ENCODE data around the gene MYL5. TPM values are rescaled to one million over a fixed set of nuclear protein-coding genes. Genes with fewer than 3 reads are reported as not detected.
"Not testable (repeated sequence)": the region's sequence is repeated elsewhere in the genome, so short reads cannot be mapped to it uniquely, and the experiment has no call there.

MYL5 gene
- total RNA-seq, 1 experiment from 2014 or later, result 1.2 TPM

- Histone ChIP-seq H3K9me3 (no peaks in the 10 kb centered on the region), H3K36me3 (no peaks in the 10 kb centered on the region), H3K4me3 (no peak overlapping the region), H3K27me3 (no peaks in the 10 kb centered on the region)
- no peak for DNase-seq
Measured at GRCh38 chr4:721261-722168, 47.2 kb downstream of the MYL5 start.

GRCh38 chr4:722169-722725 is 47.9 kb downstream of the MYL5 start:
- Histone ChIP-seq H3K9me3 (no peaks in the 10 kb centered on the region), H3K4me3 (no peak overlapping the region), H3K36me3 (no peaks in the 10 kb centered on the region), H3K27me3 (no peaks in the 10 kb centered on the region)
- DNase-seq, result no peak

GRCh38 chr4:722851-723360 is 48.6 kb downstream of the MYL5 start:
- no peaks in the 10 kb centered on the region for H3K36me3 ChIP-seq
- H3K9me3 ChIP-seq, result no peaks in the 10 kb centered on the region
- DNase-seq, result no peak
- no peaks in the 10 kb centered on the region for H3K27me3 ChIP-seq
- H3K4me3 ChIP-seq, result no peak overlapping the region

DNA sequence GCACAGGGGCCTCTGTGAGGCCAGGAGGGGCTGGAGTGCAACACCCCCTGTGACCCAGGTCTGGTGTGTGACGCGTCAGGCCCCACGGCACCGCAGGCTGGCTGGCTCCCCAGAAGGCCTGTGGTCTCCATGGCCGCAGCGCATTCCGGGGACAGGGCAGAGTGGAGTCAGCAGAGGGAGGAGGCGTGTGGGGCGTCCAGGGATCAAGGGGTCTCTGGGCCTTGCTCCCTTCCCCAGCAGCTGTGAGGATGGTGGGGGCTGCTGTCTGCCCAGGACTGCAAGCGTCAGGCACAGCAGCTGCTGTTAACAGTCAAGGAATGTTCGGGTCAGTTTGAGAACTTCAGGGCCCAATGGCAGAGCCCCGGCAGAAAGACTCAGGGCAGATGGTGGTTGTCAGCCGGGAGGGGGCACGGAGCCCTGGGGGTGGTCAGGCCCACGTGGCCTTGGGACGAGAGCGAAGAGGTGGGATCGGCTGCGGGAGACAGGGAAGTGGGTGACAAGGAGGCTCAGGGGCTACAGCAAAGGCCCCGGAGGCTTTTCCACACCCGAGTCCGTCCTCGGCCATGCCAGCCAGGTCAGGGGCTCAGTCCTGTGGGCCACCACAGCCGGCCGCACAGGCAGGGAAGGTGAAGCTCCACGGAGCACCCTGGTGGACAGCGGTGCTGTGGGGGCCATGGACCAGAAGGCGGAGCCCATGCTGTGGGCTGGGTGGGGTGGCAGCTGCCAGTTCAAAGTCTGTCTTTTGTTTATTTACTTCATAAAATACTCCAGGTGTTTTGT is 49.6 kb downstream of the MYL5 start:
- no peaks in the 10 kb centered on the region for H3K36me3 ChIP-seq
- DNase-seq, result no peak
- no peak overlapping the region for H3K4me3 ChIP-seq
- H3K9me3 ChIP-seq, result no peaks in the 10 kb centered on the region
- H3K27me3 ChIP-seq, result no peaks in the 10 kb centered on the region

DNA sequence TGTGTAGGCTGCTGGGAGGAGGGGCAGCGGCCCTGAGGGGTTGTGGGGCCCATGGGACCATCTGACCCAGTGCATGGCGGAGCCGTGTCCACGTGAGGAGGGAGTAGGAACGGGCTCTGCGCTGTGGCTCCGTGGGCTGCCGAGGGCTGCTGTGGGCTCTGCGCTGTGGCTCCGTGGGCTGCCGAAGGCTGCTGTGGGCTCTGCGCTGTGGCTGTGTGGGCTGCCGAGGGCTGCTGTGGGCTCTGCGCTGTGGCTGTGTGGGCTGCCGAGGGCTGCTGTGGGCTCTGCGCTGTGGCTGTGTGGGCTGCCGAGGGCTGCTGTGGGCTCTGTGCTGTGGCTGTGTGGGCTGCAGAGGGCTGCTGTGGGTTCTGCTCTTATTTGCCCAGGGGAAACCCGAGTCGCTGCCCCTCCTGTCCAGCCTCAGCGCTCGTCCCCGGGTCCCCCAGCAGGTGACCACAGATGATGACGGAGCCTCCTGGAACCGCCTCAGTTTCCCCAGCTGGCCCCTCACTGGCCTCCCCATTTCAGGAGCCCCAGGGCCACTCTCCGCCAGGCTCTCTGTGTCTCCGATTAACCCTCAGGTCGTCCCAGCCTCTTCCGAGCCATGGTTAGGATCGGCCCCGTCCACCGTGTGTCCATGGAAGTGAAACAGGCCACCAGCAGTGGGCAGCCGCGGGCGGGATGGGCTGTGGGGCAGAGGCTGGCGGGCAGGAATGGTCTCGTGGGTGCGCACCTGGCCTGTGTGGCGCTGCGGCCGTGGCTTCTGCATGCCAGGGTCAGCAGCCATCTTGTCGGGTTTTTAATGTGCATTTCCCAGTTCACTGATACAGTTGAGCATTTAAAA is 51.3 kb downstream of the MYL5 start:
- no peak for DNase-seq
- no peaks in the 10 kb centered on the region for H3K9me3 ChIP-seq
- no peaks in the 10 kb centered on the region for H3K27me3 ChIP-seq
- no peak overlapping the region for H3K4me3 ChIP-seq
- no peaks in the 10 kb centered on the region for H3K36me3 ChIP-seq

- Histone ChIP-seq H3K27me3 (no peaks in the 10 kb centered on the region), H3K9me3 (no peaks in the 10 kb centered on the region), H3K4me3 (no peak overlapping the region), H3K36me3 (peaks cover 2% of the 10 kb centered on the region; the same call in 1 of the 2 replicates)
- no peak for DNase-seq
Measured at GRCh38 chr4:726235-726787, 52.0 kb downstream of the MYL5 start.

GRCh38 chr4:726838-727237 is 52.5 kb downstream of the MYL5 start:
- no peak overlapping the region for H3K4me3 ChIP-seq
- DNase-seq, result no peak
- no peaks in the 10 kb centered on the region for H3K27me3 ChIP-seq
- no peaks in the 10 kb centered on the region for H3K9me3 ChIP-seq
- H3K36me3 ChIP-seq, result peaks cover 2% of the 10 kb centered on the region; the same call in 1 of the 2 replicates

- Histone ChIP-seq H3K36me3 (peaks cover 2% of the 10 kb centered on the region; the same call in 1 of the 2 replicates), H3K4me3 (no peak overlapping the region), H3K27me3 (no peaks in the 10 kb centered on the region), H3K9me3 (no peaks in the 10 kb centered on the region)
- DNase-seq, result no peak
Measured at GRCh38 chr4:727576-727975, 53.2 kb downstream of the MYL5 start.

DNA sequence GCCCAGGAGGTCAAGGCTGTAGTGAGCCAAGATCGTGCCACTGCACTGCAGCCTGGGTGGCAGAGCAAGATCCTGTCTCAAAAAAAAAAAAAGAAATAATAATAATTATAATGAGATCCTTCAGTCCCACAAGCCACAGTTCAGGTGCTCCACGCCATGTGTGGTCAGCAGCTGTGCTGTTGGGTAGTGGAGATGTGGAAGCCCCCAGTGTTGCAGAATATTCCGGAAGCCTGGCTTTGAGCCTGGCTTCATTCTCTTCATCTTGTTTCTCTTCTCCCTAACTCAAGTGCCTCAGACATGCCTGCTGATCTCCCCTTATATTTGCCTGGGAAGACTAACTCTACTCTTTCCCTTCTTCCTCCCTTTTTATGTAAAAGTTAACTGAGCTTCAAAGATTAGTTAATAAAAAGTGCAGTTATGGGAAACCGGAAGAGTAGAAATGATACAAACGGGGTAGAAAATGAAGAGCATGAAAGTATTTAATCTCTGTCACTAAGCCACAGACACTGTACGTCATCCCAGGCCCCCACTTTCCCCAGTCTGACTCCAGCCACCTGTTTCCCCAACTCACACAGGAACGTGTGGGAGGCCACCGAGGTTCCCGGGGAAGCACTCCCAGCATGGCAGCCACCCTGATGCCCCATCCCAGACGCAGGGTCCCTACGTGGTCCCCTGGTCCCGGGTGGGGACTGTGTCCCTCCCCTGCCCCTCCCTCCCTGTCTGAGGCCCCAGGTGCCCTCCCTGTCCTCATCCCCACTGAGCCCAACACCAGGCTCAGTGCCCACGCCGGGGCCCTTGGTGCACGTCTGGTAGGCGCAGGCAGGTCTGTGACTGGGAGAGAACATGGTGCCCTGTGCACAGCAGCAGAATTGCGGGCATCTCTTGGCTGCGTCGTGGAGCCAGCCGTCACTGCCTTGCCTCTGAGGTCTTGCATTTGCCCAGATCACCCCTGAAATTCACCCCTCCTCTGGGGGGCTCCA is 55.3 kb downstream of the MYL5 start:
- no peak for DNase-seq
- no peaks in the 10 kb centered on the region for H3K27me3 ChIP-seq
- peaks cover 2% of the 10 kb centered on the region; the same call in 1 of the 2 replicates for H3K36me3 ChIP-seq
- H3K4me3 ChIP-seq, result no peak overlapping the region
- no peaks in the 10 kb centered on the region for H3K9me3 ChIP-seq

- DNase-seq, result no peak
- Histone ChIP-seq H3K27me3 (no peaks in the 10 kb centered on the region), H3K36me3 (peaks cover 2% of the 10 kb centered on the region; the same call in 1 of the 2 replicates), H3K9me3 (no peaks in the 10 kb centered on the region), H3K4me3 (no peak overlapping the region)
Measured at GRCh38 chr4:730511-730910, 56.2 kb downstream of the MYL5 start.

DNA sequence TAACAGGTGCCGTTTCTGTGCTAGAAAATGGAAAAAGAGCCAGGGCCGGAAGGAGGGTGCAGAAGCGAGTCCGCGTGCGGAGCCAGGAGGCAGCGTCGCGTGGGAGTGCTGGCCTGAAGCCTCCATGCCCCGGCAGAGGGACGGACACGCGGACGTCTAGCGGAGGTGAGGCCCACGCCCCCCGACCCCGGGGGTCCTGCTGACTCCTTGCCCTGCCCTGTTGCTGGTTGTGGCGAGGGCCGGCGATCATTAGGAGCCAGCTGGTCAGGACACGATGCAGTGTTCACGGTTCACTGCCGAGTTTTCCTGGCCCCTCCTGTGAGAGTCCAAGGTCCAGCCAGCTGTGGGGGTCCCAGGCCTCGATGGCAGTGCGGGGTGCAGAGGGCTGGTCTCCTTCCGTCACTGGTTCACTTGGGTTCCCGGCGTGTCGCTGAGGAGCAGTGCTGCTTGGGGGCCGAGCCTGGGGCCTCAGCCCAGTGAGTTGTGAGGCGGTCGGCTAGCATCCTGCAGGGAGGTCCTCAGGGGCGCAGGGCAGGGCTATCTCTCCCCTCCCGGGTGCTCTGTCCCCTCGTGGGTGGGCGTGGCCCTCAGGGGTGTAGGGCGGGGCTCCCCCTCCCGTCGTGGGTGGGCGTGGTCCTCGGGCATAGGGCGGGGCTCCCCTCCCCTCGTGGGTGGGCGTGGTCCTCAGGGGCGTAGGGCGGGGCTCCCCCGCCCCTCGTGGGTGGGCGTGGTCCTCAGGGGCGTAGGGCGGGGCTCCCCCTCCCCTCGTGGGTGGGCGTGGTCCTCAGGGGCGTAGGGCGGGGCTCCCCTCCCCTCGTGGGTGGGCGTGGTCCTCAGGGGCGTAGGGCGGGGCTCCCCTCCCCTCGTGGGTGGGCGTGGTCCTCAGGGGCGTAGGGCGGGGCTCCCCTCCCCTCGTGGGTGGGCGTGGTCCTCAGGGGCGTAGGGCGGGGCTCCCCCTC is 56.9 kb downstream of the MYL5 start:
- not testable (repeated sequence) for H3K27me3 ChIP-seq, H3K4me3 ChIP-seq, H3K36me3 ChIP-seq, DNase-seq, H3K9me3 ChIP-seq

Measured in MG63 (cell line).